ENCODE data around the gene PRKCQ.

PRKCQ gene

DNA sequence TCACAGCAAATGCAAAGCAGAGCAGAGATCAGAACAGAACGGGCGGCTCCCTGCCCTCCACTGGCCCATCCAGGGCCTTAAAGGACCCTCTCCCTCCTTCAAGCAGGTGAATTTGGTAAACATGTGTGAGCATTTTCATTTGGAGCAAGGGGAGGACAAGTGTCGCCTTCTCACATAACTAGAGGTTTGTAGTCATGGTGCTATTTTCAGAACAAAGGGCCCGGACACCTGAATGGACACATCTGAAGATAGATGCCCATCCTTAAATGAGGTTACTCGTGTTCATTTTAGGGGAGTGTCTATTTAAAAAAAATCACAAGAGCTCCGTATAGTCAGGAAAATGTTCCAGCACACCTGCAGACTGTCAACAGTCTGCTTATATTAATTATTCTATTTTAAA is 153.8 kb downstream of the PRKCQ start:
- H3K4me3 ChIP-seq (ENCODE audit: low read depth in 1 of 5, low read length in 5 of 5): no peak overlapping the region

DNA sequence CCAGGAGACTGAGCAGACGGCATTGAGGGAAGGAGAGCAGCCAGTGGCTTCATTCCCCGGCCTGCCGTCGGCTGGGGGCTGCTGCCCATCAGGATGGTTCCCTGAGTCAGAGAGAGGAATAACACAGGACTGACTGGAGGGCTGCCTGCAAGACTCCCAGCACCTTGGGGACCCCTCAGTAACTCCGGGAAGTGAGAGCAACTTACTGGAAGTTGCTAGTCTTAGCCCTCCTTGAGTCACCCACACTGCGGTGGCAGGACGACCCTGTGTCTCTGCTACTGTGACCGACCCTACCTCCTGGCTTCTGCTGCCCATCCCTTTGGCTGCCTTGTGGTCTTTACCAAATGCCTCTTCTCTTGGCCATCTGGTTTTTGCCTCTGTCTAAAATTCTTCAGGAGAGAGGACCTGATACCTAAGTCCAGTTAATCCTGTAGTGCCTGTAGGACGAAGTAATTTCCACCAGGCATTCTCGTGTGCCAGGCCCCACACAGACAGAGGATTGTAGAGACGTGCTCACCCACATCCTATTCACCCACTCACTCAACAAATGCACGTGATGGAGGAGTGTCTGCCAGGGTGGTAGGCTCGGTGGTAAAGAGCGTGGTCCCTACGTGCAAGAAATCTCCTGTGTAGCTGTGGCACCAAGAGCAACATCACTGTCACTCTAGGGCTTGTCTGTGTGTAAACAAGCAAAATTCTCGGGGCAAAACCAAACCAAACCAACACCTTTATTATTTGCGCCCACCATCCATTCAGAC is 156.5 kb downstream of the PRKCQ start:
- Histone ChIP-seq H3K9me3 (ENCODE audit: control insufficient read depth in 5 of 5, low read length in 5 of 5) (no peaks in the 10 kb centered on the region), H3K27ac (ENCODE audit: low read depth, low read length) (no peak overlapping the region), H3K27me3 (ENCODE audit: control insufficient read depth in 5 of 5, insufficient read depth in 4 of 5, low read length in 5 of 5) (no peaks in the 10 kb centered on the region), H3K4me3 (ENCODE audit: low read depth in 1 of 5, low read length in 5 of 5) (no peak overlapping the region), H3K9ac (ENCODE audit: low read length in 5 of 5) (no peak overlapping the region), H3K4me1 (ENCODE audit: control insufficient read depth in 5 of 5, insufficient read depth in 5 of 5, low read length in 5 of 5) (no peaks in the 10 kb centered on the region), H3K36me3 (ENCODE audit: control insufficient read depth in 5 of 5, insufficient read depth in 5 of 5, low read length in 5 of 5) (peaks cover 0 to 2% (median 0%) of the 10 kb centered on the region in 5 donors)

More for the DNA sequence above, 153.8 kb downstream of the PRKCQ start:
- H3K9ac ChIP-seq (ENCODE audit: low read length in 5 of 5): no peak overlapping the region
- no peaks in the 10 kb centered on the region for H3K4me1 ChIP-seq (ENCODE audit: control insufficient read depth in 5 of 5, insufficient read depth in 5 of 5, low read length in 5 of 5)
- H3K27ac ChIP-seq (ENCODE audit: low read depth, low read length): no peak overlapping the region
- peaks cover 0 to 4% (median 0%) of the 10 kb centered on the region in 5 donors for H3K36me3 ChIP-seq (ENCODE audit: control insufficient read depth in 5 of 5, insufficient read depth in 5 of 5, low read length in 5 of 5)
- no peaks in the 10 kb centered on the region for H3K9me3 ChIP-seq (ENCODE audit: control insufficient read depth in 5 of 5, low read length in 5 of 5)
- H3K27me3 ChIP-seq (ENCODE audit: control insufficient read depth in 5 of 5, insufficient read depth in 4 of 5, low read length in 5 of 5): no peaks in the 10 kb centered on the region

- H3K9me3 ChIP-seq (ENCODE audit: control insufficient read depth in 5 of 5, low read length in 5 of 5): no peaks in the 10 kb centered on the region
- H3K4me1 ChIP-seq (ENCODE audit: control insufficient read depth in 5 of 5, insufficient read depth in 5 of 5, low read length in 5 of 5): no peaks in the 10 kb centered on the region
- no peak overlapping the region for H3K27ac ChIP-seq (ENCODE audit: low read depth, low read length)
- no peak overlapping the region for H3K9ac ChIP-seq (ENCODE audit: low read length in 5 of 5)
- peaks cover 0 to 2% (median 0%) of the 10 kb centered on the region in 5 donors for H3K36me3 ChIP-seq (ENCODE audit: control insufficient read depth in 5 of 5, insufficient read depth in 5 of 5, low read length in 5 of 5)
- H3K4me3 ChIP-seq (ENCODE audit: low read depth in 1 of 5, low read length in 5 of 5): no peak overlapping the region
- peaks cover 0 to 3% (median 0%) of the 10 kb centered on the region in 5 donors for H3K27me3 ChIP-seq (ENCODE audit: control insufficient read depth in 5 of 5, insufficient read depth in 4 of 5, low read length in 5 of 5)
Measured at GRCh38 chr10:6423004-6423403, 157.1 kb downstream of the PRKCQ start.

DNA sequence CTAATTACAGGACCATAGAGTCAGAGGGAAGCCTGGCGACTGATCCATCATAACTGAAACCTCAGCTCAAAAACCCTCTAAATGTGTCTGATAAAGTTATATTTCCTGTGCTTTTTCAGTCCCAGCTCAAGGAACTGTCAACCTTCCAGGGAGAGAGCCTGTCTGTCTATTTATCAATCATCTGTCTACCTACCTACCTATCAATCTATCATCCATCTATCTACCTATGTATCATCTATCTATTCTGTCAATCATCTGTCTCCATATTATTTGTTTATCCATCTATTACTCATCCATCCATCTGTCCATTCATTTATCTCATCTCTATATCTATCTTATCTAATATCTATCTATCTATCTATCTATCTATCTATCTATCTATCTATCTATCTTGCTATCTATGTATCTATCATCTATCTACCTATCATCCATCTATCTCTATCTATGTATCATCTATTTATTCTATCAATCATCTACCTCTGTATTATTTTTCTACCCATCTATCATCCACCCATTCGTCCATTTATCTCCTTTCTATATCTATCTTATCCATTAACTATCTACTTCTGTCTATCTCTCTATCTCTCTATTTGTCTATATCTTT is 161.4 kb downstream of the PRKCQ start:
- H3K9me3 ChIP-seq (ENCODE audit: control insufficient read depth in 5 of 5, low read length in 5 of 5): no peaks in the 10 kb centered on the region
- H3K4me1 ChIP-seq (ENCODE audit: control insufficient read depth in 5 of 5, insufficient read depth in 5 of 5, low read length in 5 of 5): no peaks in the 10 kb centered on the region
- peaks cover 0 to 3% (median 0%) of the 10 kb centered on the region in 5 donors for H3K27me3 ChIP-seq (ENCODE audit: control insufficient read depth in 5 of 5, insufficient read depth in 4 of 5, low read length in 5 of 5)
- no peak overlapping the region for H3K27ac ChIP-seq (ENCODE audit: low read depth, low read length)
- H3K36me3 ChIP-seq (ENCODE audit: control insufficient read depth in 5 of 5, insufficient read depth in 5 of 5, low read length in 5 of 5): no peaks in the 10 kb centered on the region
- no peak overlapping the region for H3K9ac ChIP-seq (ENCODE audit: low read length in 5 of 5)
- H3K4me3 ChIP-seq (ENCODE audit: low read depth in 1 of 5, low read length in 5 of 5): no peak overlapping the region

GRCh38 chr10:6418167-6418566 is 161.9 kb downstream of the PRKCQ start:
- Histone ChIP-seq H3K4me1 (ENCODE audit: control insufficient read depth in 5 of 5, insufficient read depth in 5 of 5, low read length in 5 of 5) (no peaks in the 10 kb centered on the region), H3K9ac (ENCODE audit: low read length in 5 of 5) (no peak overlapping the region), H3K4me3 (ENCODE audit: low read depth in 1 of 5, low read length in 5 of 5) (no peak overlapping the region), H3K27ac (ENCODE audit: low read depth, low read length) (no peak overlapping the region), H3K27me3 (ENCODE audit: control insufficient read depth in 5 of 5, insufficient read depth in 4 of 5, low read length in 5 of 5) (peaks cover 0 to 3% (median 0%) of the 10 kb centered on the region in 5 donors), H3K9me3 (ENCODE audit: control insufficient read depth in 5 of 5, low read length in 5 of 5) (no peaks in the 10 kb centered on the region), H3K36me3 (ENCODE audit: control insufficient read depth in 5 of 5, insufficient read depth in 5 of 5, low read length in 5 of 5) (no peaks in the 10 kb centered on the region)

- no peak overlapping the region for H3K27ac ChIP-seq (ENCODE audit: low read depth, low read length)
- H3K27me3 ChIP-seq (ENCODE audit: control insufficient read depth in 5 of 5, insufficient read depth in 4 of 5, low read length in 5 of 5): peaks cover 0 to 3% (median 0%) of the 10 kb centered on the region in 5 donors
- H3K9ac ChIP-seq (ENCODE audit: low read length in 5 of 5): no peak overlapping the region
- H3K4me3 ChIP-seq (ENCODE audit: low read depth in 1 of 5, low read length in 5 of 5): no peak overlapping the region
- no peaks in the 10 kb centered on the region for H3K9me3 ChIP-seq (ENCODE audit: control insufficient read depth in 5 of 5, low read length in 5 of 5)
- no peaks in the 10 kb centered on the region for H3K4me1 ChIP-seq (ENCODE audit: control insufficient read depth in 5 of 5, insufficient read depth in 5 of 5, low read length in 5 of 5)
- H3K36me3 ChIP-seq (ENCODE audit: control insufficient read depth in 5 of 5, insufficient read depth in 5 of 5, low read length in 5 of 5): no peaks in the 10 kb centered on the region
Measured at GRCh38 chr10:6416892-6417512, 163.1 kb downstream of the PRKCQ start.

GRCh38 chr10:6411436-6411835 is 168.6 kb downstream of the PRKCQ start:
- Histone ChIP-seq H3K9me3 (ENCODE audit: control insufficient read depth in 5 of 5, low read length in 5 of 5) (no peaks in the 10 kb centered on the region), H3K36me3 (ENCODE audit: control insufficient read depth in 5 of 5, insufficient read depth in 5 of 5, low read length in 5 of 5) (no peaks in the 10 kb centered on the region), H3K27ac (ENCODE audit: low read depth, low read length) (no peak overlapping the region), H3K4me3 (ENCODE audit: low read depth in 1 of 5, low read length in 5 of 5) (no peak overlapping the region), H3K27me3 (ENCODE audit: control insufficient read depth in 5 of 5, insufficient read depth in 4 of 5, low read length in 5 of 5) (no peaks in the 10 kb centered on the region), H3K9ac (ENCODE audit: low read length in 5 of 5) (no peak overlapping the region), H3K4me1 (ENCODE audit: control insufficient read depth in 5 of 5, insufficient read depth in 5 of 5, low read length in 5 of 5) (peaks cover 0 to 14% (median 11%) of the 10 kb centered on the region in 5 donors)

DNA sequence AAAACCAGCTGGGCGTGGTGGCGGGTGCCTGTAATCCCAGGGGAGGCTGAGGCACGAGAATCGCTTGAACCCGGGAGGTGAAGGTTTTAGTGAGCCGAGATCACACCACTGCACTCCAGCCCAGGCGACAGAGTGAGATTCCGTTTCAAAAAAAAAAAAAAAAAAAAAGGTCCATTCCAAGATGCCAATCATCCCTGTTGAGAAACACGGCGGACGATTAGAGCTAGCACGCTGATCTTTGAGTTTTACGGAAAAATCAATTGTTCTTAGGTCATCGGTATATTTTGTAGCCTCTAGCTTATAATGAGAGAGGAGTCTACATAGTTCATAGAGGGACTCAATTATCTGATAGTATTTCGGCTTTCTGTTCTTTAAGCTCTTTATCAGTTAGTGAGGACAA is 169.2 kb downstream of the PRKCQ start:
- no peaks in the 10 kb centered on the region for H3K36me3 ChIP-seq (ENCODE audit: control insufficient read depth in 5 of 5, insufficient read depth in 5 of 5, low read length in 5 of 5)
- no peak overlapping the region for H3K9ac ChIP-seq (ENCODE audit: low read length in 5 of 5)
- no peaks in the 10 kb centered on the region for H3K27me3 ChIP-seq (ENCODE audit: control insufficient read depth in 5 of 5, insufficient read depth in 4 of 5, low read length in 5 of 5)
- H3K4me1 ChIP-seq (ENCODE audit: control insufficient read depth in 5 of 5, insufficient read depth in 5 of 5, low read length in 5 of 5): peaks cover 0 to 14% (median 11%) of the 10 kb centered on the region in 5 donors
- H3K27ac ChIP-seq (ENCODE audit: low read depth, low read length): no peak overlapping the region
- H3K9me3 ChIP-seq (ENCODE audit: control insufficient read depth in 5 of 5, low read length in 5 of 5): no peaks in the 10 kb centered on the region
- no peak overlapping the region for H3K4me3 ChIP-seq (ENCODE audit: low read depth in 1 of 5, low read length in 5 of 5)

DNA sequence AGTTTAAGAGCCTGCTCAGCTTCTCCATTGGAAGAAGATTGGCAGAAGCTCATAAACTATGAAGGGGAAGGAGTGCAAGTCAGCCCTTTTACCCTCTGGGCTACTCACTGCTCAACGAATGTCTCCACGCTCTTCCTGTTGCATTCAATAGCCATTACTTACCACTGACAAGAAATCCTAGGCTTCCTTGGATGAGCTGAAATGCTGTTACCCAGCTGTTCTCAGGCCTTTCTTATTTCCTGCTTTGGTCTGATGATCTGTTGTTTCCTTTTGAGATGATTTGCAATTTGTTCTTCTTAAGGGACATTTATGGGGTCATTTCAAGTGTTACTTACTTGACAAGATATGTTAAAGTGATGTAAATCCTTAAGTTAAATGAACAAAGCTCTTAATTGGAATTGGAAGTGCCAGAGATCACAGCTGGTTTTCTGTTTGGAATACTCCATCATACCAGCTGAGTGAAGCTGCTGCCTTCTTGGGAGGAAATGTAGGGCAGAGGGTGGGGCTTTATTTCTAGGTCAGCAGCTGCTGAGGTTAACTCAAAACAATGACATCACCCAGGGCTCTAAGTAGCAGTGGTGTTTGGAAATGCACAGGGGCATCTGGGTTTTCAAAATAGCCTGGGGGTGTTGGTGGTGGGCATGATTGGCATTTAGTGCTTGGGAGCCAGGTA is 170.0 kb downstream of the PRKCQ start:
- Histone ChIP-seq H3K9ac (ENCODE audit: low read length in 5 of 5) (no peak overlapping the region), H3K36me3 (ENCODE audit: control insufficient read depth in 5 of 5, insufficient read depth in 5 of 5, low read length in 5 of 5) (no peaks in the 10 kb centered on the region), H3K27me3 (ENCODE audit: control insufficient read depth in 5 of 5, insufficient read depth in 4 of 5, low read length in 5 of 5) (no peaks in the 10 kb centered on the region), H3K4me1 (ENCODE audit: control insufficient read depth in 5 of 5, insufficient read depth in 5 of 5, low read length in 5 of 5) (peaks cover 0 to 14% (median 11%) of the 10 kb centered on the region in 5 donors), H3K27ac (ENCODE audit: low read depth, low read length) (peak overlapping the region; percentile 47), H3K4me3 (ENCODE audit: low read depth in 1 of 5, low read length in 5 of 5) (peak overlapping the region in 2 of 5 donors; percentile 9 to 16), H3K9me3 (ENCODE audit: control insufficient read depth in 5 of 5, low read length in 5 of 5) (no peaks in the 10 kb centered on the region)

GRCh38 chr10:6408799-6409198 is 171.3 kb downstream of the PRKCQ start:
- Histone ChIP-seq H3K27me3 (ENCODE audit: control insufficient read depth in 5 of 5, insufficient read depth in 4 of 5, low read length in 5 of 5) (no peaks in the 10 kb centered on the region), H3K9ac (ENCODE audit: low read length in 5 of 5) (no peak overlapping the region), H3K27ac (ENCODE audit: low read depth, low read length) (no peak overlapping the region), H3K4me3 (ENCODE audit: low read depth in 1 of 5, low read length in 5 of 5) (no peak overlapping the region), H3K4me1 (ENCODE audit: control insufficient read depth in 5 of 5, insufficient read depth in 5 of 5, low read length in 5 of 5) (peaks cover 0 to 14% (median 11%) of the 10 kb centered on the region in 5 donors), H3K9me3 (ENCODE audit: control insufficient read depth in 5 of 5, low read length in 5 of 5) (no peaks in the 10 kb centered on the region), H3K36me3 (ENCODE audit: control insufficient read depth in 5 of 5, insufficient read depth in 5 of 5, low read length in 5 of 5) (no peaks in the 10 kb centered on the region)

Measured in subcutaneous abdominal adipose tissue (tissue), 5 donors.